HG03060 (cell line): ENCODE data around the gene PUSL1.

ENCODE experiments used
- ATAC-seq: cut with Tn5 transposase; IDR thresholded peaks from one replicate; pipeline ENCODE4 v1.9.1; 2021; ENCODE audit warnings: low read depth, moderate number of reproducible peaks; ENCODE audit not compliant: unreplicated experiment

PUSL1 gene

DNA sequence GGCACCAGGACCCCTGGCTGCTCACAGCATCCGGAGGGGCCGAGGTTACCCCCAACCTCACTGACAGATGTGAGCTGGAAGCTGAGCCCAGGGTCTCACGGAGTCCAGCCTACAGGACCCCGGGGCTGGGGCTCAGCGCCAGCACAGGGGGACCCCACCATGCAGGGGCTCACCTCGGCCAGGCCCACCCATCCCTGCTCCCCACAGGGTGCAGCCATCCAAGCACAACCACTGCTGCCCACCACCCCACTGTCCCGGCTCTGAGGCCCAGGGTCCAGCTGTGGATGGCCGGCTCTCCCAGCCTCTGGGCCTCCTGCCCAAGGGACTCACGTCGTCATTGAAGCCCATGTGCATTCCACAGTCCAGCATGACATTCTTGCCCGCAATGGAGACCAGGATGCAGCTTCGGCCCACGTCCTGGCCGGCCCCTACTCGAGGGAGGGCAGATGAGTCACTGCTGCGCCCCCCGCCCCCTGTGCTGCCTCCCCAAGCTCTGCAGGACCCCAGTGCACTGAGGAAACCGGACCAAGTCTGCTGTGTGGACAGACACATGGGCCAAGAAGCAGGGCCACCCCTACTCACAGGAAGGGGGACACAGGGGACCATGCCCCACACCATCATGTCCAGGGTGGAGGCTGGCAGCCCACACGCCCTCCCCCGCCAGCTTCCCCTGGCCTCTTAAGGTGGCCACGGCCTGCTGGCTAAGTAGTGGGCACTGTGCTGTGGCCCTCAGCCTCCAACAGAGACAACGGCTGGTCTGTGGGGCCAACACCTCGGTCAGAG, 12.5 kb downstream of the PUSL1 start:
- no peak for ATAC-seq

DNA sequence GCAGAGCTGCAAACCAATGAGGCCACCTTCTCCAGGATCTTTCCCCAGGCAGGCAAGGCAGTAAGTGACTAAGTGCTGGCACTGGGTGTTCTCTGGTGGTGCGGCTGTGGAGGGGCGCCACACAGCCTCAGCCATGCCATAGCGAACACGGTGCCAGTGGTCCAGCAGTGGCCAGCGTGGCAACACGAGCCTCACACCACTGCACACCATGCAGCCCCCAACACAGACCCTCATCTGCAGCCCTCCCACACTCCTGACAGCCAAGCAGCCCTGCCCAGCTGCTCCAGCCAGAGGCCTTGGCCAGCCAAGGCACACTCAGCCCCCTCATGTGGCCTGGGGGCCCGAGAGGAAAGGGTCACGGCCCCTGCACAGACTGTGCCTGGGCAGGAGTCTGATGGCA, 13.1 kb downstream of the PUSL1 start:
- no peak for ATAC-seq

DNA sequence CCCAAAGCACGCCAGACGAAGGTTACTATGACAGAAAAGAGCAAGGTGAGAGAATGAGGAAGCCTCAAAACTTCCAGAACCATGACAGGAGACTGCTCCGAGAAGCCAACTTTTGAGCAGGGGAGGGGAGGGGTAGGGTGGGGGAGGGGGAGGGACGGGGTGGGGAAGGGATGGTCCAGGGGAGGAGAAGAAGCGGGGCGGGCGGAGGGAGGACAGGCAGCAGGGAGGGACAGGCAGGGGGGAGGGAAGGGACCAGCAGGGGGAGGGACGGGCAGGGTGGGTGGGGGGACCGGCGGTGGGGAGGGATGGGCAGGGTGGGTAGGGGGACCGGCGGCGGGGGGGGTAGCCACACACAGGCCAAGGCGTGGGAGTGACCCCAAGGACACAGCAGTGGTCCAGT, 14.0 kb downstream of the PUSL1 start:
- no peak for ATAC-seq

DNA sequence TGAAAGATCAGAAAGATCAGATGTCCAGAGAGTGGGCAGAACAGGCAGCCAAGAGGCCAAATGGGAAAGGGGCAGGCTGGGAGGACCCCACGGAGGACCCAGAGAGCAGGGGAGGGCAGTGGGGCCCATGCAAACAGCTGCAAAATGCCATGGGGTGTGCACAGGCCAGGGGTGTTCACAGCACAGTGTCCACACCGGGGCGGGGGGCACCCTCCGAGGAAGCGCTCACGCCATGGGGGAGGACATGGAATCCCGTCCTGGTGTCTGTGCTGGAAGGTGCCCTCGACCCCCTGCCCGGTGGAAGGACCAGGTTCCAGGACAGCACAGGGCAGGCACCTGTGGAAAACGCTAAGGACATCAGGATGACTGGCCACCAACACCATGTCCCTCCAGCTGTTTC, 14.6 kb downstream of the PUSL1 start:
- ATAC-seq: no peak

- peak; percentile 14 for ATAC-seq
Measured at GRCh38 chr1:1324084-1324523, 15.7 kb downstream of the PUSL1 start.

GRCh38 chr1:1324524-1325287, 16.3 kb downstream of the PUSL1 start, which contains the start of the genes CPTP and INTS11:
Gene CPTP (plus strand): TSS chr1:1324802. CDS start chr1:1326911, 2,109 bp downstream.
Gene INTS11 (minus strand): TSS chr1:1324660. CDS start chr1:1324608, 52 bp downstream.
- peak; percentile 49 for ATAC-seq

DNA sequence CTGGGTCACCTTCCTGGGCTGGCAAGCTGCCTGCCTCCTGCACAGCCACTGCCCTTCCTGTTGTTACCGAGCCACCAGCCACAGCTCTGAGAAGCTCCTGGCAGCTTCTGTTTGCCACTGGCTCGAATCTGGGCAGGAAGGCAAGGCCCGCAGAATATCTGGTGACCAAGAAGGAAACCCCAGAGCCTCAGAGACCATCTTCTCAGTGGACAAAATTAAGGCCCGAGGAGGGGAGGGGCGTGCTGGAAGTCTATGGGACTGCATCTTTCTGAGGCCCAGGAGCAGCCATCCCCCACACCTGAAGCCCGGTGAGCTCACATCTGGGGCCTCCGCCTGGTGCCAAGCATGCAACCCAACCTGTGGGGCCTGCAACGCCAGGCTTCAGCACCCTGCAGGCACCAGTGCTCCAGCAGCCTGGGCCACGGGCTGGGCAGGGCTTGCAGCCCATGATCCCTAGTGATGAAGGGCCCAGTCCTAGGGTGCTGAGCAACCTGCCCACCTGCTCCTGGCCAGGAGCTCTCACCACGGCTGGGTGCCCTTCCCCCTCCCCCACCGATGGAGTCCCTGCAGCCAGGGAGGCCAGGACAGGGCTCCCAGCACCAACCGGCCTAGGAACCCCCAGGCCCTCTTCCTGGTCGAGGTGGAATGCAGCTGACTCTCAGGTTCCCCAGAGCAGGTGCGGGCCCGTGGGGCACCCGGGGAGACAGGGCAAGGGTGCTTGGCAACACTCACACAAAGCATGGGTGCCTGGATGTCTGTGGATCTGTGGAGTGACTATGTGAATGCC, 17.1 kb downstream of the PUSL1 start:
- ATAC-seq: no peak

GRCh38 chr1:1326075-1326605, 17.7 kb downstream of the PUSL1 start:
- no peak for ATAC-seq

DNA sequence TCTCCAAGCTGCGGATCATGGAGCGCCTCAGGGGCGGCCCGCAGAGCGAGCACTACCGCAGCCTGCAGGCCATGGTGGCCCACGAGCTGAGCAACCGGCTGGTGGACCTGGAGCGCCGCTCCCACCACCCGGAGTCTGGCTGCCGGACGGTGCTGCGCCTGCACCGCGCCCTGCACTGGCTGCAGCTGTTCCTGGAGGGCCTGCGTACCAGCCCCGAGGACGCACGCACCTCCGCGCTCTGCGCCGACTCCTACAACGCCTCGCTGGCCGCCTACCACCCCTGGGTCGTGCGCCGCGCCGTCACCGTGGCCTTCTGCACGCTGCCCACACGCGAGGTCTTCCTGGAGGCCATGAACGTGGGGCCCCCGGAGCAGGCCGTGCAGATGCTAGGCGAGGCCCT, 18.9 kb downstream of the PUSL1 start:
- no peak for ATAC-seq

DNA sequence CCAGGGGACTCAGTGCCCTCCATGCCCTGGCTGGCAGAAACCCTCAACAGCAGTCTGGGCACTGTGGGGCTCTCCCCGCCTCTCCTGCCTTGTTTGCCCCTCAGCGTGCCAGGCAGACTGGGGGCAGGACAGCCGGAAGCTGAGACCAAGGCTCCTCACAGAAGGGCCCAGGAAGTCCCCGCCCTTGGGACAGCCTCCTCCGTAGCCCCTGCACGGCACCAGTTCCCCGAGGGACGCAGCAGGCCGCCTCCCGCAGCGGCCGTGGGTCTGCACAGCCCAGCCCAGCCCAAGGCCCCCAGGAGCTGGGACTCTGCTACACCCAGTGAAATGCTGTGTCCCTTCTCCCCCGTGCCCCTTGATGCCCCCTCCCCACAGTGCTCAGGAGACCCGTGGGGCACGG, 19.9 kb downstream of the PUSL1 start:
- ATAC-seq: no peak

- no peak for ATAC-seq
Measured at GRCh38 chr1:1329304-1330210, 21.2 kb downstream of the PUSL1 start.

GRCh38 chr1:1330366-1331067, 22.1 kb downstream of the PUSL1 start:
- no peak for ATAC-seq

GRCh38 chr1:1331068-1331965, 22.9 kb downstream of the PUSL1 start, which contains the start of gene TAS1R3:
Gene TAS1R3 (plus strand): TSS chr1:1331280. CDS start chr1:1331346, 66 bp downstream.
- no peak for ATAC-seq

DNA sequence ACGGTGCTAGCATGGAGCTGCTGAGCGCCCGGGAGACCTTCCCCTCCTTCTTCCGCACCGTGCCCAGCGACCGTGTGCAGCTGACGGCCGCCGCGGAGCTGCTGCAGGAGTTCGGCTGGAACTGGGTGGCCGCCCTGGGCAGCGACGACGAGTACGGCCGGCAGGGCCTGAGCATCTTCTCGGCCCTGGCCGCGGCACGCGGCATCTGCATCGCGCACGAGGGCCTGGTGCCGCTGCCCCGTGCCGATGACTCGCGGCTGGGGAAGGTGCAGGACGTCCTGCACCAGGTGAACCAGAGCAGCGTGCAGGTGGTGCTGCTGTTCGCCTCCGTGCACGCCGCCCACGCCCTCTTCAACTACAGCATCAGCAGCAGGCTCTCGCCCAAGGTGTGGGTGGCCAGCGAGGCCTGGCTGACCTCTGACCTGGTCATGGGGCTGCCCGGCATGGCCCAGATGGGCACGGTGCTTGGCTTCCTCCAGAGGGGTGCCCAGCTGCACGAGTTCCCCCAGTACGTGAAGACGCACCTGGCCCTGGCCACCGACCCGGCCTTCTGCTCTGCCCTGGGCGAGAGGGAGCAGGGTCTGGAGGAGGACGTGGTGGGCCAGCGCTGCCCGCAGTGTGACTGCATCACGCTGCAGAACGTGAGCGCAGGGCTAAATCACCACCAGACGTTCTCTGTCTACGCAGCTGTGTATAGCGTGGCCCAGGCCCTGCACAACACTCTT, 23.8 kb downstream of the PUSL1 start:
- no peak for ATAC-seq

GRCh38 chr1:1332774-1333480, 24.5 kb downstream of the PUSL1 start:
- no peak for ATAC-seq

DNA sequence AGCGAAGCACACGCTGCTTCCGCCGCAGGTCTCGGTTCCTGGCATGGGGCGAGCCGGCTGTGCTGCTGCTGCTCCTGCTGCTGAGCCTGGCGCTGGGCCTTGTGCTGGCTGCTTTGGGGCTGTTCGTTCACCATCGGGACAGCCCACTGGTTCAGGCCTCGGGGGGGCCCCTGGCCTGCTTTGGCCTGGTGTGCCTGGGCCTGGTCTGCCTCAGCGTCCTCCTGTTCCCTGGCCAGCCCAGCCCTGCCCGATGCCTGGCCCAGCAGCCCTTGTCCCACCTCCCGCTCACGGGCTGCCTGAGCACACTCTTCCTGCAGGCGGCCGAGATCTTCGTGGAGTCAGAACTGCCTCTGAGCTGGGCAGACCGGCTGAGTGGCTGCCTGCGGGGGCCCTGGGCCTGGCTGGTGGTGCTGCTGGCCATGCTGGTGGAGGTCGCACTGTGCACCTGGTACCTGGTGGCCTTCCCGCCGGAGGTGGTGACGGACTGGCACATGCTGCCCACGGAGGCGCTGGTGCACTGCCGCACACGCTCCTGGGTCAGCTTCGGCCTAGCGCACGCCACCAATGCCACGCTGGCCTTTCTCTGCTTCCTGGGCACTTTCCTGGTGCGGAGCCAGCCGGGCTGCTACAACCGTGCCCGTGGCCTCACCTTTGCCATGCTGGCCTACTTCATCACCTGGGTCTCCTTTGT, 25.3 kb downstream of the PUSL1 start:
- ATAC-seq: no peak
